ENCODE data around the gene CEP170B.
"Not testable (repeated sequence)": the region's sequence is repeated elsewhere in the genome, so short reads cannot be mapped to it uniquely, and the experiment has no call there.

Gene CEP170B

GRCh38 chr14:104939666-104940410, 74.8 kb downstream of the CEP170B start (continued):
- no peak for TF ChIP-seq POU6F1 (CRISPR knock-in tag; IDR thresholded peaks at IDR 0.05; ENCODE audit: borderline replicate concordance, low read depth)

- ATAC-seq, result no peak
- TF ChIP-seq ZNF70 (CRISPR knock-in tag; IDR thresholded peaks at IDR 0.05) (no peak), SNAI2 (CRISPR knock-in tag; IDR thresholded peaks at IDR 0.05) (no peak), GLIS3 (CRISPR knock-in tag; IDR thresholded peaks at IDR 0.05) (no peak), ARNTL (CRISPR knock-in tag; IDR thresholded peaks at IDR 0.05; ENCODE audit: borderline replicate concordance, low read depth) (no peak)
These were observed 75.6 kb downstream of the CEP170B start for GRCh38 chr14:104940526-104941150.

GRCh38 chr14:104941508-104942365, 76.7 kb downstream of the CEP170B start:
- ATAC-seq, result no peak
- TF ChIP-seq ZFP3 (CRISPR knock-in tag; IDR thresholded peaks at IDR 0.05) (no peak), PATZ1 (CRISPR knock-in tag; IDR thresholded peaks at IDR 0.05; ENCODE audit: borderline replicate concordance) (no peak), RARB (CRISPR knock-in tag; IDR thresholded peaks at IDR 0.05) (no peak), ZC3H10 (CRISPR knock-in tag; IDR thresholded peaks at IDR 0.05) (no peak), BACH2 (CRISPR knock-in tag; IDR thresholded peaks at IDR 0.05; ENCODE audit: borderline replicate concordance) (no peak), CSRNP3 (CRISPR knock-in tag; IDR thresholded peaks at IDR 0.05) (no peak), ESRRG (CRISPR knock-in tag; IDR thresholded peaks at IDR 0.05) (no peak), POU6F1 (CRISPR knock-in tag; IDR thresholded peaks at IDR 0.05; ENCODE audit: borderline replicate concordance, low read depth) (no peak)

GRCh38 chr14:104942586-104942985, 77.5 kb downstream of the CEP170B start:
- no peak for TF ChIP-seq BACH2 (CRISPR knock-in tag; IDR thresholded peaks at IDR 0.05; ENCODE audit: borderline replicate concordance)
- TF ChIP-seq POU6F1 (CRISPR knock-in tag; IDR thresholded peaks at IDR 0.05; ENCODE audit: borderline replicate concordance, low read depth), result no peak
- no peak for TF ChIP-seq TSHZ2 (CRISPR knock-in tag; IDR thresholded peaks at IDR 0.05)
- no peak for TF ChIP-seq ESRRG (CRISPR knock-in tag; IDR thresholded peaks at IDR 0.05)
- no peak for TF ChIP-seq ZC3H10 (CRISPR knock-in tag; IDR thresholded peaks at IDR 0.05)
- no peak for TF ChIP-seq RARB (CRISPR knock-in tag; IDR thresholded peaks at IDR 0.05)
- no peak for TF ChIP-seq PATZ1 (CRISPR knock-in tag; IDR thresholded peaks at IDR 0.05; ENCODE audit: borderline replicate concordance)
- TF ChIP-seq ZNF70 (CRISPR knock-in tag; IDR thresholded peaks at IDR 0.05), result no peak
- no peak for TF ChIP-seq ISL1 (CRISPR knock-in tag; IDR thresholded peaks at IDR 0.05)
- no peak for TF ChIP-seq ZFP3 (CRISPR knock-in tag; IDR thresholded peaks at IDR 0.05)
- ATAC-seq, result no peak

GRCh38 chr14:104943216-104944015, 78.3 kb downstream of the CEP170B start:
- not testable (repeated sequence) for ATAC-seq

- ATAC-seq, result not testable (repeated sequence)
These were observed 78.9 kb downstream of the CEP170B start for GRCh38 chr14:104944016-104944308.

Data from SK-N-SH treated with all-trans-retinoic acid at 6 μM for 48 hours (cell line).